ENCODE data around the gene TBC1D22A. TPM values are rescaled to one million over a fixed set of nuclear protein-coding genes. Genes with fewer than 3 reads are reported as not detected.

Gene TBC1D22A
- total RNA-seq, 1 donor from 2014 or later = 87.8 TPM

DNA sequence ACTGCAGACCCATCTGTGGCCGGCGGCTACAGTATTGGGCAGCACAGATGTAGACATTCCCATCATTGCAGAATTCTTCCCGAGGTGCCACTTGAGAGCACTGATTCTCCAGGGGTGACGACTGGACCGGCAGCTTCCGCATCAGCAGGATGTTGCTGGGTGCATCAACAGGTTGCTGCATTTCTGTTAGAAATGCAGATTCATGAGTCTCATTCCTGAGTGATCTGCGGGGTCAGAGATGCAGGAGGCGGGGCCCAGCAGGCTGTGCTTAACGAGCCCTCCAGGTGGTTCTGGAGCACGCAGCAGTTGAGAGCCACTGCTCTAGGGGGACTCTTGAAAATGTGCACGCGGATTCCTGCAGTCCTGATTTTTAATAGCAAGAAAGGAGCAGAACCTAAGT is 321.8 kb downstream of the TBC1D22A start:
- no peak overlapping the region for H3K4me3 ChIP-seq
- no peak overlapping the region for H3K27ac ChIP-seq
- no peaks in the 10 kb centered on the region for H3K36me3 ChIP-seq
- no peaks in the 10 kb centered on the region for H3K27me3 ChIP-seq
- H3K4me1 ChIP-seq = no peaks in the 10 kb centered on the region
- intact Hi-C loops (cut with DNase I) = no loop called here
- no peak for DNase-seq (ENCODE audit: low spot score in 2 of 2)
- TF ChIP-seq, protein P1, sequence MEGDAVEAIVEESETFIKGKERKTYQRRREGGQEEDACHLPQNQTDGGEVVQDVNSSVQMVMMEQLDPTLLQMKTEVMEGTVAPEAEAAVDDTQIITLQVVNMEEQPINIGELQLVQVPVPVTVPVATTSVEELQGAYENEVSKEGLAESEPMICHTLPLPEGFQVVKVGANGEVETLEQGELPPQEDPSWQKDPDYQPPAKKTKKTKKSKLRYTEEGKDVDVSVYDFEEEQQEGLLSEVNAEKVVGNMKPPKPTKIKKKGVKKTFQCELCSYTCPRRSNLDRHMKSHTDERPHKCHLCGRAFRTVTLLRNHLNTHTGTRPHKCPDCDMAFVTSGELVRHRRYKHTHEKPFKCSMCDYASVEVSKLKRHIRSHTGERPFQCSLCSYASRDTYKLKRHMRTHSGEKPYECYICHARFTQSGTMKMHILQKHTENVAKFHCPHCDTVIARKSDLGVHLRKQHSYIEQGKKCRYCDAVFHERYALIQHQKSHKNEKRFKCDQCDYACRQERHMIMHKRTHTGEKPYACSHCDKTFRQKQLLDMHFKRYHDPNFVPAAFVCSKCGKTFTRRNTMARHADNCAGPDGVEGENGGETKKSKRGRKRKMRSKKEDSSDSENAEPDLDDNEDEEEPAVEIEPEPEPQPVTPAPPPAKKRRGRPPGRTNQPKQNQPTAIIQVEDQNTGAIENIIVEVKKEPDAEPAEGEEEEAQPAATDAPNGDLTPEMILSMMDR (IDR thresholded peaks at IDR 0.05) = no peak
- peaks cover 0 to 3% of the 10 kb centered on the region in 2 donors for H3K9me3 ChIP-seq

DNA sequence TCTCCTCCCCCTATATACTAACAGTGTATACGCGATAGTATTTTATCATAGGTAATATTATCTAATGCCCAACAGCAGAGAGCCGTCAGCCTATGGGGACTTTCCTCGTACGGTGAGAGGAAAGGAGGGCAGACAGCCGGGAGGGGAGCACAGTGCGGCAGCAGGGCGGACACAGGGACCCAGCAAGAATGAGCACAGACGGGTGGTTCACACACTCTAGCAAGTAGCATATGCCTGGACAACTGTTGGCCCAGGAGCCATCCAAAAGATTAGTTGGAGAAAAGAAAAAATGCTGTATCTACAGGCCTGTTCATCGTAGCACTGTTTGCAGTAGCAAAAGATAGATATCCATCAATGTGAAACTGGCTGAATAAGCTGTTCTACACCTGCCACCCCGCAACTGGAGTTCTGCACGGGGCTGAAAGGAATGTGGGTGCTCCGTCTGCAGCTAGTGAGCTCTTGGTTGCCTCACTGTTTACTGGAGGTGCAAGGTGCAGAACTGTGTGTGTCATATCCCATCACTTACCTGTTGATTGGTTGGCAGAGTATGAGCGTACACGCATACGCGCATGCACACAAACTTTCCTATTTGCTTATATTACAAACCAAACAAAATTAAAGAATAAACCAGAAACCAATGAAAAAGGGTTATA is 324.3 kb downstream of the TBC1D22A start:
- no peak for DNase-seq (ENCODE audit: low spot score in 2 of 2)
- TF ChIP-seq, protein P1 (IDR thresholded peaks at IDR 0.05) = no peak
- Histone ChIP-seq H3K4me3 (no peak overlapping the region), H3K9me3 (no peaks in the 10 kb centered on the region), H3K4me1 (no peaks in the 10 kb centered on the region), H3K36me3 (no peaks in the 10 kb centered on the region), H3K27me3 (no peaks in the 10 kb centered on the region), H3K27ac (no peak overlapping the region)
- intact Hi-C loops (cut with DNase I) = no loop called here

DNA sequence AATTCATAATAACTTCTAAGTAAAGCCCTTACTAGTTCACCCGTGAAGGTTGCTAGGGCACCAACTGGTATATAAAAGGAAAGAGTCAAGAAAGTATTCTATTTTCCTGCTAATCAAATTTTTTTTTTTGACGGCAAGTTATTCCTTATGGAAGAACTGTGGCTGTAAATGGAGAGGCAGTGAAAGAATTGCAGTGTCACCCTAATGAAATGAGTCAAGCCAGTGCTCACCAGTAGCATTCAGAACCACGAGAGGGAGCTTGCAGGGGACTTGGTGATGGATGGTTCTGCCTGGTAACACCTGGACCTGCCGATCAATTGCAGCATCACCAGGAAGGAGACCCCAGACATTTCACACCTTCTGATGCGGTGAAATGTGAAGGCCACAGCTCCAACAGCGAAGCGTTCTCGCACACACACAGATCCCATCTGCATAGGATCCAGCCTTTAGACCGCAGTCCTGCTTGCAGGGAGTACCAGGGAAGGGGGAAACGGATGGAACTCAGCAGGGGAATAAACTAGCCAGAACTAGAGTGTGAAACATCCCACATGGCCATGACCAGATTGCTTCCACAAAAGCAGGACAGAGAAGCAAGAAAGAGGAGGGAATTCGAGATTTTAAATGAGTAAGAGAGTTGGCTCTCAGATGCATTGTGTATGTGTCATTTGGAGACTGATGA is 326.2 kb downstream of the TBC1D22A start:
- Histone ChIP-seq H3K27me3 (no peaks in the 10 kb centered on the region), H3K36me3 (no peaks in the 10 kb centered on the region), H3K9me3 (no peaks in the 10 kb centered on the region), H3K4me1 (no peaks in the 10 kb centered on the region), H3K27ac (no peak overlapping the region), H3K4me3 (no peak overlapping the region)
- intact Hi-C loops (cut with DNase I) = no loop called here
- no peak for DNase-seq (ENCODE audit: low spot score in 2 of 2)
- TF ChIP-seq, protein P1 (IDR thresholded peaks at IDR 0.05) = no peak

DNA sequence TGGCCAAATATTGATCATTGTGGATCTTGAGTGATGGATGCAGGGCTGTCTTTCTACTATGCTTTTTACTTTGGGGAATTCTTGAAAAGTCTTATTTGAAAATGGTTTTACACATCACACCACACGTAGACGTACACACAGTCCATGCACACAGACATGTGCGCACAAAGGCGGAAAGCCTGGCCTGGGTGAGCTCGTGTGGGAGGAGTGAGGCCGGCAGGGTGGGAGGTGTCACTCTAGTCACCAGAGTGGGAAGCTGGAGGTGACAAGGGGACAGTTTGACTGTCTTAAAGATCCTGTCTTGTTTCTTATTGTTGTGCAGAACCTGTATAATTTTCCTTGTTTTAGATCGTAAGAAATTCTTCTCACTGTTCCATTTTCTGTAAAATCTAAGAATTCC is 326.9 kb downstream of the TBC1D22A start:
- TF ChIP-seq, protein P1 (IDR thresholded peaks at IDR 0.05) = no peak
- Histone ChIP-seq H3K27me3 (no peaks in the 10 kb centered on the region), H3K4me1 (no peaks in the 10 kb centered on the region), H3K9me3 (no peaks in the 10 kb centered on the region), H3K4me3 (no peak overlapping the region), H3K36me3 (no peaks in the 10 kb centered on the region), H3K27ac (no peak overlapping the region)
- intact Hi-C loops (cut with DNase I) = no loop called here
- no peak for DNase-seq (ENCODE audit: low spot score in 2 of 2)

DNA sequence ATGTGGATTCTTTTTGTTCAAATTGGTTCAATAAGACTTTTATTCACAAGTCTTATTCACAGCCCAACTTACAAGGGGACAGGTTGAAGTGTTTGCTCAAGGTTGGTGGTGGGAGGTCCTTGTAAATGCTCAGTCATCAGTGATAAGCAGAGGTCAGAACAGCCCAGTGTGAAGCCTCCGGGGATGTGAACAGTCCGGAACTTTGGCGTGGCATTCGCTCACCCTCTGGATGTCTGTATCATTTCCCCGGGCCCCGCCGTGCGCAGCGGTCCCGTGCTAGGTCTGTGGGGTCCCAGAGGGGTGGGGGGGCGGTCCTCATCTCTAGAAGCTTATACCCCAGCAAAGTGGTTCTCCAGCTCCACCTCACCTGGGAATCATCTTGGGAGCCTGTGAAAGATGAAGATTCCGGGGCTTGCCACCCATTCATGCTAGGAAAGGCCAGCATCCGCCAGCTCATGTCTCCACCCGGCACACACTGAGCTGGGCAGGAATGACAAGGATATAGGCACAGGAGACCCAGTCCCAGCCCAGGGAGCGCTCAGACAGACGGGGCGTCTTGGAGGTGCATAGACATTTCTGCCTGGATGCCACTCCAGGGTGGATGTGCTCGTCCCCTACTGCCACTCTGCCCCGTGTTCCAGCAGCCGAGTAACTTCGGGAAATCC is 327.5 kb downstream of the TBC1D22A start:
- no peaks in the 10 kb centered on the region for H3K4me1 ChIP-seq
- TF ChIP-seq, protein P1 (IDR thresholded peaks at IDR 0.05) = no peak
- intact Hi-C loops (cut with DNase I) = no loop called here
- no peaks in the 10 kb centered on the region for H3K9me3 ChIP-seq
- no peak overlapping the region for H3K4me3 ChIP-seq
- H3K27ac ChIP-seq = no peak overlapping the region
- H3K36me3 ChIP-seq = no peaks in the 10 kb centered on the region
- no peak for DNase-seq (ENCODE audit: low spot score in 2 of 2)
- H3K27me3 ChIP-seq = no peaks in the 10 kb centered on the region

Measured in ascending aorta (tissue), 2 donors.